Measurements from ENCODE around the gene MTMR11. TPM values are rescaled to one million over a fixed set of nuclear protein-coding genes. Genes with fewer than 3 reads are reported as not detected.
A peak's percentile ranks its signal among the peaks of the same experiment; 100 is the strongest.

MTMR11 gene
- total and polyA plus RNA-seq, 9 of the 15 experiments (the other 6 are each of a cell fraction or from before 2014, with no cell fraction given) = 0.09 to 1.6 (median 0.51) TPM

GRCh38 chr1:149888999-149889289, 47.7 kb downstream of the MTMR11 start (continued):
- TF ChIP-seq, protein P1, sequence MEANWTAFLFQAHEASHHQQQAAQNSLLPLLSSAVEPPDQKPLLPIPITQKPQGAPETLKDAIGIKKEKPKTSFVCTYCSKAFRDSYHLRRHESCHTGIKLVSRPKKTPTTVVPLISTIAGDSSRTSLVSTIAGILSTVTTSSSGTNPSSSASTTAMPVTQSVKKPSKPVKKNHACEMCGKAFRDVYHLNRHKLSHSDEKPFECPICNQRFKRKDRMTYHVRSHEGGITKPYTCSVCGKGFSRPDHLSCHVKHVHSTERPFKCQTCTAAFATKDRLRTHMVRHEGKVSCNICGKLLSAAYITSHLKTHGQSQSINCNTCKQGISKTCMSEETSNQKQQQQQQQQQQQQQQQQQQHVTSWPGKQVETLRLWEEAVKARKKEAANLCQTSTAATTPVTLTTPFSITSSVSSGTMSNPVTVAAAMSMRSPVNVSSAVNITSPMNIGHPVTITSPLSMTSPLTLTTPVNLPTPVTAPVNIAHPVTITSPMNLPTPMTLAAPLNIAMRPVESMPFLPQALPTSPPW (CRISPR knock-in tag; IDR thresholded peaks at IDR 0.05) = no peak
- TF ChIP-seq SMARCA5 (IDR thresholded peaks at IDR 0.05) (0 out of 2 replicates have a peak, but pooled peaks have one; percentile 5), MYBL2 (IDR thresholded peaks at IDR 0.05; ENCODE audit: low read depth) (no peak), MYBL2 (CRISPR knock-in tag; IDR thresholded peaks at IDR 0.05; ENCODE audit: borderline replicate concordance) (no peak), CC2D1A (IDR thresholded peaks at IDR 0.05) (no peak), CHD2 (IDR thresholded peaks at IDR 0.05; ENCODE audit: low read depth, low read length) (no peak), ZNF512 (tag; IDR thresholded peaks at IDR 0.05) (no peak), RAD51 (IDR thresholded peaks at IDR 0.05; ENCODE audit: borderline replicate concordance, low read depth) (no peak), ZNF124 (CRISPR knock-in tag; IDR thresholded peaks at IDR 0.05) (no peak), ADNP (tag; IDR thresholded peaks at IDR 0.05) (no peak), CCAR2 (IDR thresholded peaks at IDR 0.05; ENCODE audit: low read depth, low read length) (0 out of 2 replicates have a peak, but pooled peaks have one; percentile 22), RBBP5 (IDR thresholded peaks at IDR 0.05; ENCODE audit: borderline replicate concordance, insufficient read depth, low read length, poor library complexity, severe bottlenecking) (no peak), TCFL5 (CRISPR knock-in tag; conservative IDR thresholded peaks at IDR 0.05) (no peak), ZNF274 (IDR thresholded peaks at IDR 0.05; ENCODE audit: borderline replicate concordance, low read depth, low read length) (no peak), SRF (CRISPR knock-in tag; IDR thresholded peaks at IDR 0.05) (no peak), SP2 (IDR thresholded peaks at IDR 0.05; ENCODE audit: extremely low read depth, low read depth, low read length, poor library complexity, severe bottlenecking) (no peak), NUFIP1 (IDR thresholded peaks at IDR 0.05; ENCODE audit: partially characterized antibody) (no peak), PCBP1 (IDR thresholded peaks at IDR 0.05; ENCODE audit: low read depth, low read length, poor library complexity, severe bottlenecking) (no peak), BCL6 (CRISPR knock-in tag; IDR thresholded peaks at IDR 0.05) (no peak)
- TF ChIP-seq, protein P2, sequence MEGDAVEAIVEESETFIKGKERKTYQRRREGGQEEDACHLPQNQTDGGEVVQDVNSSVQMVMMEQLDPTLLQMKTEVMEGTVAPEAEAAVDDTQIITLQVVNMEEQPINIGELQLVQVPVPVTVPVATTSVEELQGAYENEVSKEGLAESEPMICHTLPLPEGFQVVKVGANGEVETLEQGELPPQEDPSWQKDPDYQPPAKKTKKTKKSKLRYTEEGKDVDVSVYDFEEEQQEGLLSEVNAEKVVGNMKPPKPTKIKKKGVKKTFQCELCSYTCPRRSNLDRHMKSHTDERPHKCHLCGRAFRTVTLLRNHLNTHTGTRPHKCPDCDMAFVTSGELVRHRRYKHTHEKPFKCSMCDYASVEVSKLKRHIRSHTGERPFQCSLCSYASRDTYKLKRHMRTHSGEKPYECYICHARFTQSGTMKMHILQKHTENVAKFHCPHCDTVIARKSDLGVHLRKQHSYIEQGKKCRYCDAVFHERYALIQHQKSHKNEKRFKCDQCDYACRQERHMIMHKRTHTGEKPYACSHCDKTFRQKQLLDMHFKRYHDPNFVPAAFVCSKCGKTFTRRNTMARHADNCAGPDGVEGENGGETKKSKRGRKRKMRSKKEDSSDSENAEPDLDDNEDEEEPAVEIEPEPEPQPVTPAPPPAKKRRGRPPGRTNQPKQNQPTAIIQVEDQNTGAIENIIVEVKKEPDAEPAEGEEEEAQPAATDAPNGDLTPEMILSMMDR (IDR thresholded peaks at IDR 0.05 in 2 of 3, conservative IDR thresholded peaks at IDR 0.05 in 1 of 3; ENCODE audit: insufficient read depth in 2 of 3, low read depth in 1 of 3, low read length in 3 of 3) = no peak
- TF ChIP-seq, protein P3, sequence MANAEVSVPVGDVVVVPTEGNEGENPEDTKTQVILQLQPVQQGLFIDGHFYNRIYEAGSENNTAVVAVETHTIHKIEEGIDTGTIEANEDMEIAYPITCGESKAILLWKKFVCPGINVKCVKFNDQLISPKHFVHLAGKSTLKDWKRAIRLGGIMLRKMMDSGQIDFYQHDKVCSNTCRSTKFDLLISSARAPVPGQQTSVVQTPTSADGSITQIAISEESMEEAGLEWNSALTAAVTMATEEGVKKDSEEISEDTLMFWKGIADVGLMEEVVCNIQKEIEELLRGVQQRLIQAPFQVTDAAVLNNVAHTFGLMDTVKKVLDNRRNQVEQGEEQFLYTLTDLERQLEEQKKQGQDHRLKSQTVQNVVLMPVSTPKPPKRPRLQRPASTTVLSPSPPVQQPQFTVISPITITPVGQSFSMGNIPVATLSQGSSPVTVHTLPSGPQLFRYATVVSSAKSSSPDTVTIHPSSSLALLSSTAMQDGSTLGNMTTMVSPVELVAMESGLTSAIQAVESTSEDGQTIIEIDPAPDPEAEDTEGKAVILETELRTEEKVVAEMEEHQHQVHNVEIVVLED (CRISPR knock-in tag; IDR thresholded peaks at IDR 0.05) = no peak
- TF ChIP-seq, protein P4, sequence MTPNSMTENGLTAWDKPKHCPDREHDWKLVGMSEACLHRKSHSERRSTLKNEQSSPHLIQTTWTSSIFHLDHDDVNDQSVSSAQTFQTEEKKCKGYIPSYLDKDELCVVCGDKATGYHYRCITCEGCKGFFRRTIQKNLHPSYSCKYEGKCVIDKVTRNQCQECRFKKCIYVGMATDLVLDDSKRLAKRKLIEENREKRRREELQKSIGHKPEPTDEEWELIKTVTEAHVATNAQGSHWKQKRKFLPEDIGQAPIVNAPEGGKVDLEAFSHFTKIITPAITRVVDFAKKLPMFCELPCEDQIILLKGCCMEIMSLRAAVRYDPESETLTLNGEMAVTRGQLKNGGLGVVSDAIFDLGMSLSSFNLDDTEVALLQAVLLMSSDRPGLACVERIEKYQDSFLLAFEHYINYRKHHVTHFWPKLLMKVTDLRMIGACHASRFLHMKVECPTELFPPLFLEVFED (CRISPR knock-in tag; conservative IDR thresholded peaks at IDR 0.05) = no peak

Data from K562 (cell line).